Measurements from ENCODE around the gene TSPEAR. TPM values are rescaled to one million over a fixed set of nuclear protein-coding genes. Genes with fewer than 3 reads are reported as not detected.

Gene TSPEAR
- total RNA-seq, 2 experiments from 2014 or later, result not detected

DNA sequence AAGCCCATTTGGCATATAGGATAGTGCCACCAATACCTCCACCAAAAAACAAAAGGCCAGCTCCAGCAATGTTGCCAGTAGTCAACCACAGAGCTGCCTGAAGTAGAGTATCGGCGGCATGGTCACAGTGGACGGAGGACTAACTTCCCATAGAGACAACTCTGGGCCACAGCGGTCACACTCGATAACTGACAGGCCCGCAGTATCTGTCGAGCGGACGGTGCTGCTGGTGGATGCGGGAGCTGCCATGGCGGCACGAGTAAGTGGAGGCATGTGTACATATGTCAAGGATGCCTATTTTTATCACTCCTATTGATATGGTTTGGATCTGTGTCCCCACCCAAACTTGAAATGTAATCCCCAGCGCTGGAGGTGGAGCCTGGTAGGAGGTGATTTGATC lies 33.5 kb downstream of the TSPEAR start:
- CTCF ChIA-PET, result no interaction called here
- intact Hi-C loops (cut with micrococcal nuclease), result no loop called here
- H3K27me3 Mint-ChIP-seq, result no peaks in the 10 kb centered on the region
- H3K4me3 Mint-ChIP-seq, result no peak overlapping the region
- TF ChIP-seq, protein P1, sequence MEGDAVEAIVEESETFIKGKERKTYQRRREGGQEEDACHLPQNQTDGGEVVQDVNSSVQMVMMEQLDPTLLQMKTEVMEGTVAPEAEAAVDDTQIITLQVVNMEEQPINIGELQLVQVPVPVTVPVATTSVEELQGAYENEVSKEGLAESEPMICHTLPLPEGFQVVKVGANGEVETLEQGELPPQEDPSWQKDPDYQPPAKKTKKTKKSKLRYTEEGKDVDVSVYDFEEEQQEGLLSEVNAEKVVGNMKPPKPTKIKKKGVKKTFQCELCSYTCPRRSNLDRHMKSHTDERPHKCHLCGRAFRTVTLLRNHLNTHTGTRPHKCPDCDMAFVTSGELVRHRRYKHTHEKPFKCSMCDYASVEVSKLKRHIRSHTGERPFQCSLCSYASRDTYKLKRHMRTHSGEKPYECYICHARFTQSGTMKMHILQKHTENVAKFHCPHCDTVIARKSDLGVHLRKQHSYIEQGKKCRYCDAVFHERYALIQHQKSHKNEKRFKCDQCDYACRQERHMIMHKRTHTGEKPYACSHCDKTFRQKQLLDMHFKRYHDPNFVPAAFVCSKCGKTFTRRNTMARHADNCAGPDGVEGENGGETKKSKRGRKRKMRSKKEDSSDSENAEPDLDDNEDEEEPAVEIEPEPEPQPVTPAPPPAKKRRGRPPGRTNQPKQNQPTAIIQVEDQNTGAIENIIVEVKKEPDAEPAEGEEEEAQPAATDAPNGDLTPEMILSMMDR (IDR thresholded peaks at IDR 0.05), result no peak
- H3K36me3 Mint-ChIP-seq (ENCODE audit: low read depth), result peaks cover 1% of the 10 kb centered on the region
- no peak for ATAC-seq
- POLR2A ChIA-PET, result no interaction called here
- H3K27ac Mint-ChIP-seq, result no peak overlapping the region
- H3K9me3 Mint-ChIP-seq, result peaks cover 8% of the 10 kb centered on the region
- H3K4me1 Mint-ChIP-seq (ENCODE audit: low read depth), result no peaks in the 10 kb centered on the region
- DNase-seq, result no peak

DNA sequence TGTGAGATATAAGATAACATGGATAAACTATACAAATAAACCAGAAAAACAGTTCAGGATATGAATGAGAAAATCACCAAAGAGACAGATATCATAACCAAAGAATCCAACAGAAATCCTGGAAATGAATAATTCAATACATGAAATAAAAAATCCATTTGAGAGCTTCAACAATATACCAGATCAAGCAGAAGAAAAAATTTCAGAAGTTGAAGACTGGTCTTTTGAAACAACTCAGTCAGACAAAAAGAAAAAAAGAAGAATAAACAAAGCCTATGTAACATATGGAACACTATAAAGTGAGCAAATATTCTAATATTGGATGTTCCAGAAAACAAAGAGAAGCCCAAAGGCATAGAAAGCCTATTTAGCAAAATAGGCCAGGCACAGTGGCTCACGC lies 39.5 kb downstream of the TSPEAR start:
- intact Hi-C loops (cut with micrococcal nuclease), result no loop called here
- POLR2A ChIA-PET, result no interaction called here
- no peaks in the 10 kb centered on the region for H3K27me3 Mint-ChIP-seq

DNA sequence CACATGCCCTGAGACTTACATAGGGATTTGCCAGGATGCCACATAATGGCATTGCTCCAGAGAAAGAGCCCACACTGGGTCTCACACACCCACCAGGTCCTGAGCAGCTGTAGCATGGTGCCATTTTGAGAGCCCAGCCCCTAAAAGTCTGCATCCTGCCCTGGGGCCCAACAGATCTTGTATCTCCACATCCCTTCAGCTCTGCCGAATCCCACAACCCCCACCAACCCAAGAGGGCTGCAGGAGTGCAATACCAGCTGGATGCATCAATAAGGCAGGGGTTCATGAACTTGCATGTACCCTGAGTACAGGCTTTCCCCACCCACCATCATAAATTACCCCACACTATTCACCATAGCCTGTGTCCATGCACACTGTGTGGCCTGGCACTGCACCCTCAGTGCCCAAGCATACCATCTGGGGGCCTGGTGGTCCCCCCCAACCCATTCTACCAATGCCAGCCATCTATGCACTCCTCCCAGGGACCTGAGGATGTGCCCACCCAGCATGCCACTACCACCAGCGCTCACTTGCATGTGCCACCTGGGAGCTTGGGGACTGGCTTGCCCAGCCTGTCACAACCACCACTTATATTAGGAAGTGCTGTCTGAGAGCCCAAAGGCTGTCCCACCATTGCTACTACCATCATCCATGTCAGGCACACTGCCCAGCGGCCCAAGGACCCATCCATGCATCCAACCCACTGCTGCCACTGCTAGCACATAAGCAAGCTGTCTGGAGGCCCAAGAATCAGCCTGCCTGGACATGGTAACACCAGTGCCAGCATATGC lies 40.5 kb downstream of the TSPEAR start:
- Mint-ChIP-seq H3K4me1 (ENCODE audit: low read depth) (peaks cover 4% of the 10 kb centered on the region), H3K27me3 (no peaks in the 10 kb centered on the region), H3K27ac (no peak overlapping the region), H3K9me3 (peaks cover 21% of the 10 kb centered on the region), H3K36me3 (ENCODE audit: low read depth) (peaks cover 3% of the 10 kb centered on the region), H3K4me3 (no peak overlapping the region)
- no peak for ATAC-seq
- DNase-seq, result no peak
- TF ChIP-seq, protein P1 (IDR thresholded peaks at IDR 0.05), result no peak
- ChIA-PET POLR2A (no interaction called here), CTCF (no interaction called here)
- intact Hi-C loops (cut with micrococcal nuclease), result no loop called here

More for the DNA sequence above, 39.5 kb downstream of the TSPEAR start:
- Mint-ChIP-seq H3K27ac (no peak overlapping the region), H3K4me1 (ENCODE audit: low read depth) (peaks cover 4% of the 10 kb centered on the region), H3K9me3 (peaks cover 22% of the 10 kb centered on the region), H3K36me3 (ENCODE audit: low read depth) (peaks cover 3% of the 10 kb centered on the region), H3K4me3 (no peak overlapping the region)
- CTCF ChIA-PET, result no interaction called here
- TF ChIP-seq, protein P1 (IDR thresholded peaks at IDR 0.05), result no peak
- DNase-seq (no peak), ATAC-seq (no peak)

DNA sequence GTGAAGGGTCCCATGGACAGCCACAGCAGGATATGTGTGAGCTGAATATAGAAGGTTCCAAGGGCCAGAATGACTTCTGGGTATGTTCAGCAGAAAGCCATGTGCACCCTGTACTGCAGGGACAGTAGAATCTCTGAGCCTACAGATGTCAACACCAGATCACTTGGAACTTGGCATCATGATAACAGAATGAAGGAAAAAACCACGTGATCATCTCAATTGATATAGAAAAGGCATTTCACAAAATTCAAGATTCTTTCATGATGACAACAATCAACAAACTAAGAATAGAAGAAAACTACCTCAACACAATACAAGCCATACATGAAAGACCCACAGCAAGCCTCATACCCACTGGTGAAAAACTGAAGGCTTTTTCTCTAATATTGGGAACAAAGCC lies 43.8 kb downstream of the TSPEAR start:
- DNase-seq (no peak), ATAC-seq (no peak)
- no peak overlapping the region for H3K4me3 Mint-ChIP-seq
- TF ChIP-seq, protein P1 (IDR thresholded peaks at IDR 0.05), result no peak
- POLR2A ChIA-PET, result interaction anchor here (0.9 to 1.4 kb wide), 2 partner anchors 9 to 12 kb away, joined by 3 to 4 read pairs; partner anchors contain the start of gene KRTAP12-3
- H3K27me3 Mint-ChIP-seq, result no peaks in the 10 kb centered on the region
- no peaks in the 10 kb centered on the region for H3K36me3 Mint-ChIP-seq (ENCODE audit: low read depth)
- peaks cover 4% of the 10 kb centered on the region for H3K4me1 Mint-ChIP-seq (ENCODE audit: low read depth)
- no peak overlapping the region for H3K27ac Mint-ChIP-seq
- intact Hi-C loops (cut with micrococcal nuclease), result no loop called here
- CTCF ChIA-PET, result interaction anchor here (0.6 to 1.7 kb wide), 3 partner anchors 70 to 157 kb away, joined by 3 to 5 read pairs (median 3); no protein-coding TSS in a partner anchor
- H3K9me3 Mint-ChIP-seq, result peaks cover 13% of the 10 kb centered on the region
